ENCODE results near the gene PLCH2.
"Not testable (repeated sequence)": the region's sequence is repeated elsewhere in the genome, so short reads cannot be mapped to it uniquely, and the experiment has no call there.

PLCH2 gene

DNA sequence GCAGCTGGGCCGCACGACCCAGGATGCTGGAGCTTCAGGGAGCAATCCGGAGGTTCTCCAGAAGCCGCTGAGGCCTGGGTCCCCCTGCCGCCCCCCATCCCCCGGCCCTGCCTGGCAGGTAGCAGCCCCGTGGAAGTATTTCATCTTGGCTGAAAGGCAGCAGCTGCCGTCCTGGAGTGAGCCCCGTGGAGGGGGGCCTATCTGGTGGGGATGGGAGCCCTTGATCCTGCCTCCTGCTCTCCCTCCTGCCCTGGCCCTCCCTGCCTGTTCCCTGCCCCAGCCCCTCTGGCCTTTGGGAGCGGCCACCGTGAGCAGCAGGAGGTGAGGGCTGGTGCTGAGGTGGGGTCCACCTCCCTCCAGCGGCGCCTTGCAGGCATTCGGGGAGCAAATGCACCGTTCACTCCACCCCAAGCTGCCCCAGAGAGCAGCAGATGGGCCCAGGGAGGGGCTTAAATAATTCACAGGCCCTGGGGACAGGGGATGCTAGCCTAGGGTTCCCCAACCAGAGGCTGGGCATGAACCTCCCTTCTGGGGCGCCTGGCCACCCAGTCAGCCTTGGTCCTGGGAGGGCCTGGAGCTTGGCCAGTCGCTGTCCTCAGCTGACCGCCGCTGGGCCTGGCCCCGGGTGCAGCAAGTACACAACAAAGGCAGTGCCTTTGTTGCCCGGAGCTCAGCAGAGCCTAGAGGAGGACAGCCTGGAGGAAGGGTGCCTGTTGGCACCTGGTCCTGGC, 23.7 kb upstream of the PLCH2 start:
- DNase-seq (ENCODE audit: insufficient read length) (no peak), FAIRE-seq (no peak)
- no peak for TF ChIP-seq POLR2AphosphoS5 (IDR thresholded peaks at IDR 0.05; ENCODE audit: low read depth, low read length)
- TF ChIP-seq POLR2A (IDR thresholded peaks at IDR 0.05; ENCODE audit: low read depth, low read length) = no peak
- TF ChIP-seq TAF1 (IDR thresholded peaks at IDR 0.05; ENCODE audit: borderline replicate concordance, low read depth, low read length) = no peak

DNA sequence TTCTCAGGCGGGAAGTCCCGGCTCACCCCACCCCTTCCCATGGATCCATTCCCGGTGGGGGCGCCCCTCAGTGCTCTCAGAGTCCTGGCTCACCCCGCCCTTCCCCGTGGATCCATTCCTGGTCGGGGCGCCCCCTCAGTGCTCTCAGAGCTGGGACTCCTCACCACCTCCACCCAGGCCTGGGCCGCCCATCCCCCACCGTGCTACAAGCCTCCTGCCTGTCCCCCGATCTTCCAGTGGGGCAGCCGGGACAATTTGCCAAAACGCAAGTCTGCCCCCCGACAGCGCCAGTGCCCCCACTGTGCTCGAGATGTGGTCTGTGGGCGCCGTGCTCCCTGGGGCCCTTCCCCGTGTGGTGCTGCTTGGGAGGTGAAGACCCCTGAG, 23.2 kb upstream of the PLCH2 start:
- DNase-seq (ENCODE audit: insufficient read length) = no peak
- FAIRE-seq = no peak
- no peak for TF ChIP-seq POLR2AphosphoS5 (IDR thresholded peaks at IDR 0.05; ENCODE audit: low read depth, low read length)
- no peak for TF ChIP-seq TAF1 (IDR thresholded peaks at IDR 0.05; ENCODE audit: borderline replicate concordance, low read depth, low read length)
- no peak for TF ChIP-seq POLR2A (IDR thresholded peaks at IDR 0.05; ENCODE audit: low read depth, low read length)

DNA sequence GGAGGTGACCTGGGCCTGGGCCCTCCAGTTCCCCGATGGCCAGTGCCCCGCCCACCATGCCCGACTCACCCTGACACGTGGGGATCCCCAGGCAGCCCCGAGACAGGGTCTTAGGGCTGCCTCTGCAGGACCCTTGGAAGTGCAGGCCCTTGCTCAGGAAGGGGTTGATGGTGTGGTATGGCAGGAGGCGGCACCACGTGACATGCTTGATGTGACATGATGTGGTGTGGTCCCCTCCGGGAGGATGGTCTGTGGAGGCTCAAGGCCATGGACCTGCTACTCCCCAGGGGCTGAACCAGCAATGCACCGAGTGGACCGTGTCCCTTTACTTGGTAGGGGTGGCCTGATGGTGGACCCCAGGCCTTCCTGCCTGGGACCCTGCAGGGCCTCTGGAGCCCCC, 21.9 kb upstream of the PLCH2 start:
- DNase-seq (ENCODE audit: insufficient read length) (no peak), FAIRE-seq (no peak)
- TF ChIP-seq POLR2AphosphoS5 (IDR thresholded peaks at IDR 0.05; ENCODE audit: low read depth, low read length) (no peak), TAF1 (IDR thresholded peaks at IDR 0.05; ENCODE audit: borderline replicate concordance, low read depth, low read length) (no peak), POLR2A (IDR thresholded peaks at IDR 0.05; ENCODE audit: low read depth, low read length) (no peak)

DNA sequence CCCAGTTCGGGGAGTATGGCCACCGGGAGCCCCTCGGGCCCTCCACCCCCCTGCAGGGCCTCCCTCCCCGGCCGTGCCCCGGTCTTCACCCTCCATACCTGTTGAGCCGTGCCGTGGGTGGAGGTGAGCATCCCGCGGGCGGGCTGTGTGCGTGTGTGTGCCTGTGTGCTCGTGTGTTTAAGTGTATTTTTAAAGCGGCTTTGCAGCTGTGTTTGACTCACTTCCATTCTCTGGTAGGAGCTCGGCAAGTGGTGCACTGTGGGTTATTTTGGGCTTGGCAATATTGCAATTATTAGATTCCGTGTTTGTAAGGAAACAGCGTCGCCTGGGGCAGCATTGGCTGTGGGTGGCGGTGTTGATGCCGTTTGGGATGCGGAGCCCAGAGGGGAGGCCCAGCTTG, 20.3 kb upstream of the PLCH2 start:
- no peak for TF ChIP-seq POLR2A (IDR thresholded peaks at IDR 0.05; ENCODE audit: low read depth, low read length)
- no peak for TF ChIP-seq POLR2AphosphoS5 (IDR thresholded peaks at IDR 0.05; ENCODE audit: low read depth, low read length)
- no peak for TF ChIP-seq TAF1 (IDR thresholded peaks at IDR 0.05; ENCODE audit: borderline replicate concordance, low read depth, low read length)
- no peak for FAIRE-seq
- DNase-seq (ENCODE audit: insufficient read length) = no peak

DNA sequence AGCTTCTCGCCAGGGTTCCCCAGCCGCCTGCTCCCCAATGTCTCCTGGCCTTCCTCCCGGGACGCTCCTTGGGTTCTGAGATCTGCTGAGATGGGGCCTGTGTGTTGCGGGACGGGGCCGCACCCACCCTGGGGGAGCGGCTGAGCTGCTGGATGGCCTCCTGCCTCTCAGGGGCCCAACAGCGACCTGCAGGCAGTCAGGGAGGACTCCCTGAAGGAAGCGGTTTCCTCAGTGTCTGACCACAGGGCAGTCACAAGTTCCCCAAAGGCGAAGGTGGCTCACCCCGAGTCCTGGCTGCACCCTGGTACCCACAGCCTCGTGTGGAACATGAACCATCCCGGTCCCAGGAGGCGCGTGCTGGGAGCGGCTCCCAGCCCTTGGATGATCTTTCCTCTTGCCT, 18.6 kb upstream of the PLCH2 start:
- no peak for FAIRE-seq
- TF ChIP-seq POLR2AphosphoS5 (IDR thresholded peaks at IDR 0.05; ENCODE audit: low read depth, low read length) (no peak), POLR2A (IDR thresholded peaks at IDR 0.05; ENCODE audit: low read depth, low read length) (no peak), TAF1 (IDR thresholded peaks at IDR 0.05; ENCODE audit: borderline replicate concordance, low read depth, low read length) (no peak)
- DNase-seq (ENCODE audit: insufficient read length) = no peak

DNA sequence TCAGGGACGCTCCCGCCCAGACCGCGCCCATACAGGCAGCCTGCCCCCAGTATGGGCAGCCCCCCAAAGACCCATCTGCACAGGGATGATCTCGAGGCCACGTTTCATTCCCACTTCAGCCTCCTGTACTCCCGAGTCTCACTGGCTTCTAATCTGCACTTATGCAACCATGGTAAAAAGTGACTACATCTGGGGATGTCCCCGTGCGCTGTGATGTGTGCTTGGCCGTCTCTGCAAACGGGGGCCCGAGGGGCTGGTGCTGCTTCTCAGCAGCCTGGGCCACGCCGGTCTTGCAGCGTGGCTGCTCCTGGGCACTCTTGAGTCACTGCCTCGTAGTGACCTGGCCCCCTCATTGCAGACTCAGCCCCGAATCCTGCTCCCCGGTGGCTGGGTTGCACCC, 17.4 kb upstream of the PLCH2 start:
- DNase-seq (ENCODE audit: insufficient read length) (no peak), FAIRE-seq (no peak)
- no peak for TF ChIP-seq POLR2A (IDR thresholded peaks at IDR 0.05; ENCODE audit: low read depth, low read length)

DNA sequence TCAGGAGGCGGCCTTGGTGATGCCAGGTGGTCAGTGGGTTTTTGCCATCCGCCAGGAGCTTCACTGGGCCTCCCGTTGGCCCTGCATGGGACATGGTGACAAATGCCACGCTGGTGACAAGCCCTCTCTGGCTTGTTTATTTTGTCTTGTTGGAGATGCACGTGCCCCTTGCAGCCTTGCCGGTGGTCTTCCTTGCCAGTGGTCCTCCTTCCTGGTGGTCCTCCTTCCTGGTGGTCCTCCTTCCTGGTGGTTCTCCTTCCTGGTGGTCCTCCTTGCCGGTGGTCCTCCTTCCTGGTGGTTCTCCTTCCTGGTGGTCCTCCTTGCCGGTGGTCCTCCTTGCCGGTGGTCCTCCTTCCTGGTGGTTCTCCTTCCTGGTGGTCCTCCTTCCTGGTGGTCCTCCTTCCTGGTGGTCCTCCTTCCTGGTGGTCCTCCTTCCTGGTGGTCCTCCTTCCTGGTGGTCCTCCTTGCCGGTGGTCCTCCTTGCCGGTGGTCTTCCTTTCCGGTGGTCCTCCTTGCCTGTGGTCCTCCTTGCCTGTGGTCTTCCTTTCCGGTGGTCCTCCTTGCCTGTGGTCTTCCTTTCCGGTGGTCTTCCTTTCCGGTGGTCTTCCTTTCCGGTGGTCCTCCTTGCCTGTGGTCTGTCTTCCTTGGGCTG, 16.9 kb upstream of the PLCH2 start:
- not testable (repeated sequence) for DNase-seq (ENCODE audit: insufficient read length); FAIRE-seq

DNA sequence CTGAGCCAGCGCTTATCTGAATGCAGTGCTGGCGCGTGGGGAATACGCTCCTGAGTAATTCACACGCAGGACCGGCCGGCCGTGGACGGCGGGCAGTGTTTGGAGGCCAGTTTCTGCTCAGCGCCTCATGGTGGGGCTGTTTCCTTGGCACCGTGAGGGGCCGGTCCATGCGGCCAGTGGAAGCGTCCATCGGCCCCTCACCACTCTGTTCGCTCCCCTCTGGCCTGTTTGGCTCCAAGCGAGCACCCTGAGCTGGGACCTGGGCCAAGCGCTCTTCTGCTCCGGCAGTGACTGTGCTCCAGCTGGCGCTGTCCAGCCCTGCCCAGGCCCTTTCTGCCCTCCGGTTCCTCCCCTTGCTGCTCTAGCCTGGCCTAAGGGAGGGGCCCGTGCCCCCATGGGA, 16.3 kb upstream of the PLCH2 start:
- TF ChIP-seq POLR2AphosphoS5 (IDR thresholded peaks at IDR 0.05; ENCODE audit: low read depth, low read length) (no peak), TAF1 (IDR thresholded peaks at IDR 0.05; ENCODE audit: borderline replicate concordance, low read depth, low read length) (no peak), POLR2A (IDR thresholded peaks at IDR 0.05; ENCODE audit: low read depth, low read length) (no peak)
- FAIRE-seq (no peak), DNase-seq (ENCODE audit: insufficient read length) (no peak)

DNA sequence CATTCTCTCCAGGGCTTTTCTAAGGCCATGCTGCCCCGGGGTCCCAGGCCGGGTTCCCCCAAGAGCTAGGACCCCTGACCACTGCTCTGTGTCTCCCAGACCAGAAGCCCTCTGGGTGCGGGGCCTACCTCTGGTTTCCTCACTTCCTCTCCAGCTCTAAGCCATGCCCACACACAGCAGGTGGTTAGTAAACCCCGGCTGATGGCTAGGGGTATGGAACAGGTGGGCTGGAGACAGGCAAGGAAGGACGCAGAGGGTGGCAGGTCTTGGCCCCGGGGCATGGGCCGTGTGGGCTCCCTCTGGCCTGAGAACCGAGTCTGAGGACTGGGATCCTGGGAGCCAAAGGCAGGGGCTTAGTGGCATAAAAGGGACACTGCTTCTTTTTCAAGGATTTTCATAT, 15.9 kb upstream of the PLCH2 start:
- no peak for DNase-seq (ENCODE audit: insufficient read length)
- no peak for TF ChIP-seq POLR2A (IDR thresholded peaks at IDR 0.05; ENCODE audit: low read depth, low read length)
- TF ChIP-seq POLR2AphosphoS5 (IDR thresholded peaks at IDR 0.05; ENCODE audit: low read depth, low read length) = no peak
- no peak for FAIRE-seq

DNA sequence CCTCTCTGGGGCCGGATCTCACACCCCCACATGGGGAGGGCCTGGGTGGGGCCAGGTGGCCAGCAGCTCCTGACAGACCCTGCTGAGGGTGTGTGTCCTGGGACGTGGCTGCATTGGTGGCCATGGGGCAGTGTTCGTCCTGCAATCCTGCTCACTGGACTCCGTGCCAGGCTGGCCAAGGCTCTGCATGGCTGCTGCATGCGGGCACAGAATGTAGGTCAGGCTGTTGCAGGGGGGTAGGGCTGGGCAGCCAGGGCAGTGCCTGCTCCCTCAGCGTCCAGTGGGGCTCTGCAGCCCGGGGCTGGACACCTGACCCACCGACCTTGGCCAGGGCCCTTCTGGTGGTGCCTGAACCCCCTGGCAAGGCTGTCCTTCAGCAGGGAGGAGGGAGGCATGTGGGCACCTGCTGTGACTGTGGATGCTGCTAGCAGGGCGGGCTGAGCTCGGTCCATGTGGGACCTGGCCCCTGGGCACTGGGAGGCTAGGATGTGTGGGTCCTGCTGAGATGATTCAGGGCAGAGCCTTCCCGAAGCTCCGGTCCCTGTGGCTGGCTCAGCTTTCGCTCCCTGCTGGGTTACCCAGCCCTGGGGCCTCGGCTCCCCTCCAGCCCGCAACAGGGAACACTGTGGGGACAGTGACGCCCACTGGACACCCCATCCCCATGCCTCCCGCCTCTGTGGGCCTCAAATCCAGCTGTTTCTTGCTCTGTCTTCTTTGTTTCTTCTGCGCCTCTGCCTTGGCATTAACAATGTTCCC, 14.9 kb upstream of the PLCH2 start:
- DNase-seq (ENCODE audit: insufficient read length) = no peak
- no peak for TF ChIP-seq POLR2AphosphoS5 (IDR thresholded peaks at IDR 0.05; ENCODE audit: low read depth, low read length)
- no peak for TF ChIP-seq POLR2A (IDR thresholded peaks at IDR 0.05; ENCODE audit: low read depth, low read length)
- TF ChIP-seq TAF1 (IDR thresholded peaks at IDR 0.05; ENCODE audit: borderline replicate concordance, low read depth, low read length) = no peak
- FAIRE-seq = no peak

DNA sequence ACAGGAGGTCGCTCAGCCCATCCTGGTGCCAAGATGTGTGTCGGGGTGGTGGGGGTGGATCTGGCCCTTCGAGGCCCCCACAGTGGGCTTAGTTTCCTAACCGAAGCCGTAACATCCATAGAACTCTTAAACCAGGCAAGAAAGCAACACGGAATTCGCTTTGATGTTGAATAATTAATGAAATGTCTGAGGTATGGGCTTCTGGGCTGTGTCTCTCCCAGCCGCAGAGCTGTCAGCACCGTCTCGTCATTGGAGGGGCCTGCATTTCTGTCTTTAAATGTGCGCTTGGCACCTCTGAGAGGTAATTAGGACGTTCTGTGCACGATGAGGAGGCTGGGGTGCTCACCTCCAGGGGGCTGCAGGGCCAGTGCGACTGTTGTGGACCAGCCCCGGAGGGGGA, 13.3 kb upstream of the PLCH2 start:
- no peak for TF ChIP-seq POLR2AphosphoS5 (IDR thresholded peaks at IDR 0.05; ENCODE audit: low read depth, low read length)
- no peak for TF ChIP-seq TAF1 (IDR thresholded peaks at IDR 0.05; ENCODE audit: borderline replicate concordance, low read depth, low read length)
- TF ChIP-seq POLR2A (IDR thresholded peaks at IDR 0.05; ENCODE audit: low read depth, low read length) = no peak
- FAIRE-seq = no peak
- DNase-seq (ENCODE audit: insufficient read length) = no peak

DNA sequence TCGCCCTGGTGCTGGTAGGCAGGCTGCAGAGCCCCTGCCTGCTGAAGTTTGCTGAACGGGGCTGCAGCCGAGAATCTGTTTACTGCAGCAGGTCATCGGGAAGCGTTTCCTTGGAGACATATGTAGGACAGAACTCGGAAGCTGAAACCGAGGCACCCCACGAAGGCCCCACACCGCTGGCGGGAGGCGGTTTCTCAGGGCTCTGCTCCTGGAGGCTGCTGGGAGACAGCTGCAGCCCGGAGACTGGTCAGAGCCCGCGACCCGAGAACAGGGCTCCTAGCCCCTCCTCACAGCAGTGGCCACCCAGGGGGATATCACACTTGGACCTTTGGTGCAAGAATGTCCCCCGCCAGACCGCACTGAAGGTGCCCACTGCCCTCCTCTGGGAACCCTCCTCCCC, 12.7 kb upstream of the PLCH2 start:
- no peak for DNase-seq (ENCODE audit: insufficient read length)
- no peak for FAIRE-seq
- TF ChIP-seq POLR2AphosphoS5 (IDR thresholded peaks at IDR 0.05; ENCODE audit: low read depth, low read length) = no peak
- TF ChIP-seq TAF1 (IDR thresholded peaks at IDR 0.05; ENCODE audit: borderline replicate concordance, low read depth, low read length) = no peak
- no peak for TF ChIP-seq POLR2A (IDR thresholded peaks at IDR 0.05; ENCODE audit: low read depth, low read length)

All from GM12892 (cell line).